Hepatocyte (in vitro differentiated cells): Measurements from ENCODE around the gene IFT122. TPM values are rescaled to one million over a fixed set of nuclear protein-coding genes. Genes with fewer than 3 reads are reported as not detected.

ENCODE experiments used
- DNase-seq: peaks from one replicate; pipeline ENCODE4 v3.0.0-alpha.2; 2016; ENCODE audit warnings: low spot score
- H2AFZ ChIP-seq: fragments of 200-600 bp; sonication (generic); 2 replicates; pipeline ENCODE4 v1.6.0; 2016; ENCODE audit warnings: antibody characterized with exemption, mild to moderate bottlenecking
- H3K27ac ChIP-seq: fragments of 200-600 bp; sonication (generic); 2 replicates; pipeline ENCODE4 v1.5.1; 2016; ENCODE audit warnings: mild to moderate bottlenecking
- H3K27me3 ChIP-seq: fragments of 200-600 bp; sonication (generic); 2 replicates; pipeline ENCODE4 v1.6.1; 2016
- H3K36me3 ChIP-seq: fragments of 200-600 bp; sonication (generic); replicated peaks from 2 replicates; pipeline ENCODE4 v1.5.1; 2016; ENCODE audit warnings: low read depth; ENCODE audit not compliant: insufficient read depth
- H3K4me1 ChIP-seq: fragments of 200-600 bp; sonication (generic); 2 replicates; pipeline ENCODE4 v1.5.1; 2016; ENCODE audit warnings: mild to moderate bottlenecking, moderate library complexity; ENCODE audit not compliant: insufficient read depth
- H3K4me2 ChIP-seq: fragments of 200-600 bp; sonication (generic); 2 replicates; pipeline ENCODE4 v1.6.0; 2016
- H3K4me3 ChIP-seq: fragments of 200-600 bp; sonication (generic); 2 replicates; pipeline ENCODE4 v1.5.1; 2016; ENCODE audit warnings: mild to moderate bottlenecking
- H3K79me2 ChIP-seq: fragments of 200-600 bp; sonication (generic); 2 replicates; pipeline ENCODE4 v1.6.0; 2017; ENCODE audit warnings: mild to moderate bottlenecking
- H3K9me2 ChIP-seq: fragments of 200-600 bp; sonication (generic); replicated peaks from 2 replicates; pipeline ENCODE4 v1.6.0; 2017; ENCODE audit warnings: mild to moderate bottlenecking; ENCODE audit not compliant: insufficient read depth
- H3K9me3 ChIP-seq: fragments of 200-600 bp; sonication (generic); 2 replicates; pipeline ENCODE4 v1.5.1; 2016; ENCODE audit warnings: low read depth, mild to moderate bottlenecking
- H4K20me1 ChIP-seq: fragments of 200-600 bp; sonication (generic); 2 replicates; pipeline ENCODE4 v1.6.0; 2016; ENCODE audit warnings: mild to moderate bottlenecking; ENCODE audit not compliant: insufficient read depth, poor library complexity, severe bottlenecking
- EZH2 ChIP-seq: fragments of 200-600 bp; sonication (generic); IDR thresholded peaks from 2 replicates; pipeline ENCODE4 v1.6.1; 2016; ENCODE audit warnings: antibody characterized with exemption, mild to moderate bottlenecking, borderline replicate concordance
- EZH2phosphoT487 ChIP-seq: fragments of 200-600 bp; sonication (generic); IDR thresholded peaks from one replicate; pipeline ENCODE4 v1.6.1; 2018; ENCODE audit warnings: antibody characterized with exemption, mild to moderate bottlenecking, low read depth, moderate library complexity; ENCODE audit not compliant: unreplicated experiment, severe bottlenecking
- WGBS: methylation state at CpG from one replicate; pipeline ENCODE4 v1.1.6; 2016; ENCODE audit warnings: low lambda C conversion rate; ENCODE audit errors: missing lambda C conversion rate; 5-methylcytosine and 5-hydroxymethylcytosine counted together
- polyA plus RNA-seq: library from polyadenylated mRNA; unstranded; fragments of >200 nt; fragmentation: Nextera tagmentation; extraction: Ambion mirVana; gene quantifications from 2 replicates; pipeline ENCODE4 v1.2.1, GENCODE V29; 2016
- total RNA-seq: library from RNA; depleted of rRNA; stranded (reverse); fragments of >200 nt; gene quantifications from 2 replicates; pipeline ENCODE4 v1.2.3, GENCODE V29; 2014
- TF ChIP-seq, protein P1 (sequence below): fragments of 200-600 bp; sonication (generic); IDR thresholded peaks from 2 replicates; pipeline ENCODE4 v1.5.1; 2016; ENCODE audit warnings: antibody characterized with exemption, mild to moderate bottlenecking; ENCODE audit not compliant: poor library complexity

The IFT122 gene
- total and polyA plus RNA-seq, 2 experiments from 2014 or later, result 11.4 to 14.6 TPM

DNA sequence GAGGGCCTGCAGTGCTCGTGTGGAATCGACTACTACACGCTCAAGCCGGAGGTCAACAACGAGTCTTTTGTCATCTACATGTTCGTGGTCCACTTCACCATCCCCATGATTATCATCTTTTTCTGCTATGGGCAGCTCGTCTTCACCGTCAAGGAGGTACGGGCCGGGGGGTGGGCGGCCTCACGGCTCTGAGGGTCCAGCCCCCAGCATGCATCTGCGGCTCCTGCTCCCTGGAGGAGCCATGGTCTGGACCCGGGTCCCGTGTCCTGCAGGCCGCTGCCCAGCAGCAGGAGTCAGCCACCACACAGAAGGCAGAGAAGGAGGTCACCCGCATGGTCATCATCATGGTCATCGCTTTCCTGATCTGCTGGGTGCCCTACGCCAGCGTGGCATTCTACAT is 92.2 kb downstream of the IFT122 start:
- Histone ChIP-seq H3K4me2 (no peak overlapping the region), H3K9me3 (no peaks in the 10 kb centered on the region), H2AFZ (no peak overlapping the region), H3K27me3 (no peaks in the 10 kb centered on the region), H4K20me1 (no peaks in the 10 kb centered on the region), H3K9me2 (no peaks in the 10 kb centered on the region), H3K36me3 (no peaks in the 10 kb centered on the region), H3K79me2 (no peaks in the 10 kb centered on the region), H3K4me3 (no peak overlapping the region), H3K4me1 (peaks cover 17% of the 10 kb centered on the region), H3K27ac (no peak overlapping the region)
- TF ChIP-seq EZH2phosphoT487 (no peak), EZH2 (no peak)
- TF ChIP-seq, protein P1, sequence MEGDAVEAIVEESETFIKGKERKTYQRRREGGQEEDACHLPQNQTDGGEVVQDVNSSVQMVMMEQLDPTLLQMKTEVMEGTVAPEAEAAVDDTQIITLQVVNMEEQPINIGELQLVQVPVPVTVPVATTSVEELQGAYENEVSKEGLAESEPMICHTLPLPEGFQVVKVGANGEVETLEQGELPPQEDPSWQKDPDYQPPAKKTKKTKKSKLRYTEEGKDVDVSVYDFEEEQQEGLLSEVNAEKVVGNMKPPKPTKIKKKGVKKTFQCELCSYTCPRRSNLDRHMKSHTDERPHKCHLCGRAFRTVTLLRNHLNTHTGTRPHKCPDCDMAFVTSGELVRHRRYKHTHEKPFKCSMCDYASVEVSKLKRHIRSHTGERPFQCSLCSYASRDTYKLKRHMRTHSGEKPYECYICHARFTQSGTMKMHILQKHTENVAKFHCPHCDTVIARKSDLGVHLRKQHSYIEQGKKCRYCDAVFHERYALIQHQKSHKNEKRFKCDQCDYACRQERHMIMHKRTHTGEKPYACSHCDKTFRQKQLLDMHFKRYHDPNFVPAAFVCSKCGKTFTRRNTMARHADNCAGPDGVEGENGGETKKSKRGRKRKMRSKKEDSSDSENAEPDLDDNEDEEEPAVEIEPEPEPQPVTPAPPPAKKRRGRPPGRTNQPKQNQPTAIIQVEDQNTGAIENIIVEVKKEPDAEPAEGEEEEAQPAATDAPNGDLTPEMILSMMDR, result no peak
- 97% methylated on average over 20 of the region's 20 CpGs for WGBS
- no peak for DNase-seq

DNA sequence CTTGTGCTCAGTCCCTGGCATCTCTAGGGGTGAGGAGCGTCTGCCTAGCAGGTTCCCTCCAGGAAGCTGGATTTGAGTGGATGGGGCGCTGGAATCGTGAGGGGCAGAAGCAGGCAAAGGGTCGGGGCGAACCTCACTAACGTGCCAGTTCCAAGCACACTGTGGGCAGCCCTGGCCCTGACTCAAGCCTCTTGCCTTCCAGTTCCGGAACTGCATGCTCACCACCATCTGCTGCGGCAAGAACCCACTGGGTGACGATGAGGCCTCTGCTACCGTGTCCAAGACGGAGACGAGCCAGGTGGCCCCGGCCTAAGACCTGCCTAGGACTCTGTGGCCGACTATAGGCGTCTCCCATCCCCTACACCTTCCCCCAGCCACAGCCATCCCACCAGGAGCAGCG is 93.4 kb downstream of the IFT122 start:
- Histone ChIP-seq H3K4me1 (peaks cover 17% of the 10 kb centered on the region), H2AFZ (no peak overlapping the region), H3K36me3 (no peaks in the 10 kb centered on the region), H3K4me2 (no peak overlapping the region), H3K27me3 (no peaks in the 10 kb centered on the region), H3K27ac (no peak overlapping the region), H3K4me3 (no peak overlapping the region), H4K20me1 (no peaks in the 10 kb centered on the region), H3K9me2 (no peaks in the 10 kb centered on the region), H3K79me2 (no peaks in the 10 kb centered on the region), H3K9me3 (no peaks in the 10 kb centered on the region)
- no peak for DNase-seq
- TF ChIP-seq EZH2phosphoT487, result no peak
- TF ChIP-seq, protein P1, result no peak
- TF ChIP-seq EZH2, result no peak
- WGBS, result 99% methylated on average over 16 of the region's 16 CpGs

DNA sequence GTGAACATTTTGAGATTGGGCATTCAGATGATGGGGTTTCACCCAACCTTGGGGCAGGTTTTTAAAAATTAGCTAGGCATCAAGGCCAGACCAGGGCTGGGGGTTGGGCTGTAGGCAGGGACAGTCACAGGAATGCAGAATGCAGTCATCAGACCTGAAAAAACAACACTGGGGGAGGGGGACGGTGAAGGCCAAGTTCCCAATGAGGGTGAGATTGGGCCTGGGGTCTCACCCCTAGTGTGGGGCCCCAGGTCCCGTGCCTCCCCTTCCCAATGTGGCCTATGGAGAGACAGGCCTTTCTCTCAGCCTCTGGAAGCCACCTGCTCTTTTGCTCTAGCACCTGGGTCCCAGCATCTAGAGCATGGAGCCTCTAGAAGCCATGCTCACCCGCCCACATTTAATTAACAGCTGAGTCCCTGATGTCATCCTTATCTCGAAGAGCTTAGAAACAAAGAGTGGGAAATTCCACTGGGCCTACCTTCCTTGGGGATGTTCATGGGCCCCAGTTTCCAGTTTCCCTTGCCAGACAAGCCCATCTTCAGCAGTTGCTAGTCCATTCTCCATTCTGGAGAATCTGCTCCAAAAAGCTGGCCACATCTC is 94.5 kb downstream of the IFT122 start:
- H4K20me1 ChIP-seq, result no peaks in the 10 kb centered on the region
- H3K79me2 ChIP-seq, result no peaks in the 10 kb centered on the region
- WGBS, result 52% methylated on average over 4 of the region's 4 CpGs
- H3K27me3 ChIP-seq, result no peaks in the 10 kb centered on the region
- H3K4me2 ChIP-seq, result peak overlapping the region; percentile 28
- TF ChIP-seq EZH2 (no peak), EZH2phosphoT487 (no peak)
- TF ChIP-seq, protein P1, result no peak
- peaks cover 26% of the 10 kb centered on the region for H3K4me1 ChIP-seq
- H3K9me3 ChIP-seq, result no peaks in the 10 kb centered on the region
- no peaks in the 10 kb centered on the region for H3K9me2 ChIP-seq
- no peak overlapping the region for H3K4me3 ChIP-seq
- H3K27ac ChIP-seq, result peak overlapping the region; percentile 76
- no peak overlapping the region for H2AFZ ChIP-seq
- DNase-seq, result peak; percentile 41
- no peaks in the 10 kb centered on the region for H3K36me3 ChIP-seq

DNA sequence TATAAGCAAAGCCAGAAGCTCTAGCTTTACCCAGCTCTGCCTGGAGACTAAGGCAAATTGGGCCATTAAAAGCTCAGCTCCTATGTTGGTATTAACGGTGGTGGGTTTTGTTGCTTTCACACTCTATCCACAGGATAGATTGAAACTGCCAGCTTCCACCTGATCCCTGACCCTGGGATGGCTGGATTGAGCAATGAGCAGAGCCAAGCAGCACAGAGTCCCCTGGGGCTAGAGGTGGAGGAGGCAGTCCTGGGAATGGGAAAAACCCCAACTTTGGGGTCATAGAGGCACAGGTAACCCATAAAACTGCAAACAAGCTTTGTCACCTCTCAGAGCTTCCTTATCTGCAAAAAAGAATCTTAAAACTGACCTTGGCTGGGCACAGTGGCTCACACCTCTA is 95.1 kb downstream of the IFT122 start:
- TF ChIP-seq, protein P1, result no peak
- no peak for TF ChIP-seq EZH2
- TF ChIP-seq EZH2phosphoT487, result no peak
- WGBS, result 33% methylated on average over 1 of the region's 1 CpG
- peak overlapping the region; percentile 76 for H3K27ac ChIP-seq

More for the DNA sequence above, 95.1 kb downstream of the IFT122 start:
- Histone ChIP-seq H3K4me1 (peaks cover 24% of the 10 kb centered on the region), H3K4me3 (no peak overlapping the region), H3K9me3 (no peaks in the 10 kb centered on the region), H3K9me2 (no peaks in the 10 kb centered on the region), H3K79me2 (no peaks in the 10 kb centered on the region), H3K27me3 (no peaks in the 10 kb centered on the region), H4K20me1 (no peaks in the 10 kb centered on the region), H3K4me2 (no peak overlapping the region), H2AFZ (no peak overlapping the region), H3K36me3 (no peaks in the 10 kb centered on the region)
- DNase-seq, result no peak
